ENCODE data around the gene TECPR2. TPM values are rescaled to one million over a fixed set of nuclear protein-coding genes. Genes with fewer than 3 reads are reported as not detected.

TECPR2 gene
- total and polyA plus RNA-seq, 4 donors: 5.6 to 30.3 (median 19.5) TPM

DNA sequence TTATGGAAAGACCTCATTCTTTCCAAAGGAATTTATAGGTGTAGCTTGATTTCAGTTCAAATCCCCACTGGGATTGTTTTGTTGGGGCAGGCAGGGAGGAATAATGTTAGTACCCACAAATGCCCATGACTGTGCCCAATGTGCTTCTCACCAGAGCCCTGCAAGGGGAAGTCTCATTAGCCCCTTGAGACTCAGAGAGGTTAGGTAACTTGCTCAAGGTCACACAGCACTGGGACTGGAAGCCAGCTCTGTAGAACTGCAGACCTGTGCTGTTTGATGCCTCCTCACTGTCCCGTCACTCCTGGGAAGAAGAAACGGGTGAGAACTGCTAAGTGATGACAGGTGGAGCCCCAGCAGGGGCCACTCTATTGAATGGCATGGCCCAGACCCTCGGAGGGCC lies 138.0 kb downstream of the TECPR2 start:
- Histone ChIP-seq H3K27me3 (ENCODE audit: control insufficient read depth in 3 of 3, insufficient read depth in 3 of 3, low read length in 2 of 3) (no peaks in the 10 kb centered on the region), H3K4me3 (no peak overlapping the region), H3K36me3 (ENCODE audit: control insufficient read depth in 4 of 4, insufficient read depth in 4 of 4, low read length in 4 of 4) (peaks cover 0 to 22% (median 10%) of the 10 kb centered on the region in 4 donors), H3K4me1 (ENCODE audit: control insufficient read depth in 5 of 5, insufficient read depth in 5 of 5, low read length in 5 of 5) (peaks cover 0 to 9% (median 3%) of the 10 kb centered on the region in 5 donors), H3K27ac (ENCODE audit: low read depth in 1 of 2, low read length in 1 of 2) (peak overlapping the region; percentile 88 to 90), H3K9me3 (ENCODE audit: control insufficient read depth in 4 of 4, insufficient read depth in 3 of 4, low read length in 3 of 4) (no peaks in the 10 kb centered on the region), H3K9ac (ENCODE audit: insufficient read depth in 1 of 2, low read length in 2 of 2) (no peak overlapping the region)
- no peak for TF ChIP-seq CTCF (IDR thresholded peaks at IDR 0.05; ENCODE audit: control extremely low read depth, extremely low read depth)
- DNase-seq (no peak), ATAC-seq (ENCODE audit: insufficient read depth, low FRiP score) (no peak)
- 88 to 95% methylated on average over 3 of the region's 3 CpGs for WGBS, 2 donors

DNA sequence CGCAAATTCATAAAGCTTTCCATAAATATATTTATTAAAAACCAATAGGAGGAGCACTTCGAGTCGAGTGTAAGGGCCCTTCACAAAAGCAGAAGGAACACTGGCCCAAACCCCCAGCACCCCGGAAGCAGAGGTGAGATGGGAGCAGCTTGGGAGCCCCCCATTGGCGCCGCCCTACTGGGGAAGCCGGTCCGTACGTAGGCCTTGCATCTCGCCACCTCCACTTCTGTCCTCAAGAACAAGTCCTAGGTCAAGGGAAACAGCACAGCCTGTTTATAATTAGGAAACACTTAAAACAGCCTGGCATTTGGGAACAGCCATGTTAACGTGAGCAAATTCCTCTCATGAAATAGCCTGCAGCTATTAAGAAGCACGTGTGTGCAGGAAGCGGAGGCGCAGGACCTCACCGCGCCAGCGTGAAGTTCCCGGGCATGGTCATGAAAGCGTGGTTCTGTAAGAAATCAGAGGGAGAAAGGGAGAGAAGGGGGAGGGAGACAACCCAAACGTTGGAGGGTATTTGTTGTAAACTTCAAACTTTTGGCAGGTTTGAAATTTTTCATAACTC lies 139.1 kb downstream of the TECPR2 start:
- Histone ChIP-seq H3K27ac (ENCODE audit: low read depth in 1 of 2, low read length in 1 of 2) (peak overlapping the region in 1 of 2 donors; percentile 62), H3K27me3 (ENCODE audit: control insufficient read depth in 3 of 3, insufficient read depth in 3 of 3, low read length in 2 of 3) (no peaks in the 10 kb centered on the region), H3K36me3 (ENCODE audit: control insufficient read depth in 4 of 4, insufficient read depth in 4 of 4, low read length in 4 of 4) (peaks cover 0 to 32% (median 13%) of the 10 kb centered on the region in 4 donors), H3K4me3 (no peak overlapping the region), H3K4me1 (ENCODE audit: control insufficient read depth in 5 of 5, insufficient read depth in 5 of 5, low read length in 5 of 5) (peaks cover 0 to 9% (median 3%) of the 10 kb centered on the region in 5 donors), H3K9ac (ENCODE audit: insufficient read depth in 1 of 2, low read length in 2 of 2) (no peak overlapping the region), H3K9me3 (ENCODE audit: control insufficient read depth in 4 of 4, insufficient read depth in 3 of 4, low read length in 3 of 4) (no peaks in the 10 kb centered on the region)
- DNase-seq (no peak), ATAC-seq (ENCODE audit: insufficient read depth, low FRiP score) (no peak)
- 91 to 92% methylated on average over 20 of the region's 20 CpGs for WGBS, 2 donors
- TF ChIP-seq CTCF (IDR thresholded peaks at IDR 0.05; ENCODE audit: control extremely low read depth, extremely low read depth): no peak

DNA sequence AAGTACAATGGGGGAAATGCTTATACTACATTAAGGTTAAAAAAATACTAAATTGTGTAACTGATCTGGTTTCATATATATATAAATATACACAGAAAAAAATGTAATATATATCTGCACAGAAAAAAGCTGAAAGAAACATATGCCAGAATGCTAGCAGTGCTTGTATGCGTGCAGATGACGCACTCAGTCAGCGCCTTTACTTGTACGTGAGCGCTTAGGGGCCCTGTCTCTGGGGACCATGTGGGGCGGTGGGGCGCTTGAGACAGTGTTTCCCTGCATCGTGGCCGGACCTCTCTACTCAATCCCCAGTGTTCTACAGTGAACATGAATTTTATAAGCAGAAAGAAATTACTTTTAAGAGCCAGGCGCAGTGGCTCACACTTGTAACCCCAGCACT lies 139.8 kb downstream of the TECPR2 start:
- no peak for TF ChIP-seq CTCF (IDR thresholded peaks at IDR 0.05; ENCODE audit: control extremely low read depth, extremely low read depth)
- Histone ChIP-seq H3K4me1 (ENCODE audit: control insufficient read depth in 5 of 5, insufficient read depth in 5 of 5, low read length in 5 of 5) (peaks cover 0 to 9% (median 3%) of the 10 kb centered on the region in 5 donors), H3K9ac (ENCODE audit: insufficient read depth in 1 of 2, low read length in 2 of 2) (no peak overlapping the region), H3K27me3 (ENCODE audit: control insufficient read depth in 3 of 3, insufficient read depth in 3 of 3, low read length in 2 of 3) (no peaks in the 10 kb centered on the region), H3K9me3 (ENCODE audit: control insufficient read depth in 4 of 4, insufficient read depth in 3 of 4, low read length in 3 of 4) (no peaks in the 10 kb centered on the region), H3K36me3 (ENCODE audit: control insufficient read depth in 4 of 4, insufficient read depth in 4 of 4, low read length in 4 of 4) (peaks cover 0 to 29% (median 13%) of the 10 kb centered on the region in 4 donors), H3K4me3 (no peak overlapping the region), H3K27ac (ENCODE audit: low read depth in 1 of 2, low read length in 1 of 2) (no peak overlapping the region)
- DNase-seq (no peak), ATAC-seq (ENCODE audit: insufficient read depth, low FRiP score) (no peak)
- WGBS, 2 donors: 96 to 98% methylated on average over 10 of the region's 10 CpGs

All from lung (tissue), 12 donors.